K562 (cell line): ENCODE results near the gene HOXB3.

ENCODE experiments used
- BCLAF1 ChIP-seq, 2 experiments: fragments of 450-650 bp in 1 of 2; IDR thresholded peaks; 2 replicates each; pipeline ENCODE4 v1.6.1; 2011 to 2017; ENCODE audit warnings: low read depth in 2 of 2, antibody characterized with exemption in 1 of 2, borderline replicate concordance in 1 of 2, low read length in 1 of 2, mild to moderate bottlenecking in 1 of 2, mixed read lengths in 1 of 2; ENCODE audit not compliant: control insufficient read depth in 1 of 2
- CTCF ChIP-seq, 3 experiments: IDR thresholded peaks in 2 of 3; conservative IDR thresholded peaks in 1 of 3; 2 replicates each; pipeline ENCODE4 v1.5.1; 2011 to 2012; ENCODE audit warnings: low read length in 3 of 3, mild to moderate bottlenecking in 3 of 3, control low read depth in 2 of 3, improper control_type of control experiment in 1 of 3, inconsistent platforms in 1 of 3, low read depth in 1 of 3, mixed read lengths in 1 of 3, moderate library complexity in 1 of 3; ENCODE audit not compliant: insufficient read depth in 2 of 3
- EP300 ChIP-seq: IDR thresholded peaks from 2 replicates; pipeline ENCODE4 v1.6.1; 2012; ENCODE audit warnings: low read length, improper control_type of control experiment
- MXI1 ChIP-seq: IDR thresholded peaks from 2 replicates; pipeline ENCODE4 v1.6.1; 2011; ENCODE audit warnings: low read depth, mild to moderate bottlenecking, improper control_type of control experiment, low read length
- NCOA1 ChIP-seq: fragments of 450-650 bp; IDR thresholded peaks from 2 replicates; pipeline ENCODE4 v1.6.1; 2016; ENCODE audit warnings: low read depth
- SPI1 ChIP-seq: IDR thresholded peaks from 2 replicates; pipeline ENCODE4 v1.6.1; 2011; ENCODE audit warnings: low read depth, low read length, control low read depth, borderline replicate concordance
- ZNF324 ChIP-seq: fragments of 250-450 bp; sonication (Bioruptor Pico); IDR thresholded peaks from 2 replicates; pipeline ENCODE4 v1.4.0; 2020; ENCODE audit warnings: mild to moderate bottlenecking
- TF ChIP-seq, protein P1 (sequence below): fragments of 450-650 bp; IDR thresholded peaks from 2 replicates; pipeline ENCODE4 v1.6.1; 2016
- TF ChIP-seq, protein P2 (sequence below): fragments of 250-450 bp; sonication (Bioruptor Pico); IDR thresholded peaks from 2 replicates; pipeline ENCODE4 v1.5.0; 2021; ENCODE audit warnings: mild to moderate bottlenecking, borderline replicate concordance
- TF ChIP-seq, protein P3 (sequence below): fragments of 250-450 bp; sonication (Bioruptor Pico); IDR thresholded peaks from 2 replicates; pipeline ENCODE4 v1.8.0; 2021; ENCODE audit warnings: moderate library complexity, mild to moderate bottlenecking, inconsistent platforms

- TF ChIP-seq BCLAF1 (IDR thresholded peaks at IDR 0.05; ENCODE audit: borderline replicate concordance in 1 of 2, control insufficient read depth in 1 of 2, low read depth in 2 of 2, low read length in 1 of 2) (no peak), ZNF324 (CRISPR knock-in tag) (no peak), CTCF (IDR thresholded peaks at IDR 0.05 in 2 of 3, conservative IDR thresholded peaks at IDR 0.05 in 1 of 3; ENCODE audit: insufficient read depth in 2 of 3, low read depth in 1 of 3, low read length in 3 of 3) (no peak), MXI1 (no peak), EP300 (no peak), NCOA1 (no peak), SPI1 (no peak)
- TF ChIP-seq, protein P1, sequence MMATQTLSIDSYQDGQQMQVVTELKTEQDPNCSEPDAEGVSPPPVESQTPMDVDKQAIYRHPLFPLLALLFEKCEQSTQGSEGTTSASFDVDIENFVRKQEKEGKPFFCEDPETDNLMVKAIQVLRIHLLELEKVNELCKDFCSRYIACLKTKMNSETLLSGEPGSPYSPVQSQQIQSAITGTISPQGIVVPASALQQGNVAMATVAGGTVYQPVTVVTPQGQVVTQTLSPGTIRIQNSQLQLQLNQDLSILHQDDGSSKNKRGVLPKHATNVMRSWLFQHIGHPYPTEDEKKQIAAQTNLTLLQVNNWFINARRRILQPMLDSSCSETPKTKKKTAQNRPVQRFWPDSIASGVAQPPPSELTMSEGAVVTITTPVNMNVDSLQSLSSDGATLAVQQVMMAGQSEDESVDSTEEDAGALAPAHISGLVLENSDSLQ, result no peak
- TF ChIP-seq, protein P2, sequence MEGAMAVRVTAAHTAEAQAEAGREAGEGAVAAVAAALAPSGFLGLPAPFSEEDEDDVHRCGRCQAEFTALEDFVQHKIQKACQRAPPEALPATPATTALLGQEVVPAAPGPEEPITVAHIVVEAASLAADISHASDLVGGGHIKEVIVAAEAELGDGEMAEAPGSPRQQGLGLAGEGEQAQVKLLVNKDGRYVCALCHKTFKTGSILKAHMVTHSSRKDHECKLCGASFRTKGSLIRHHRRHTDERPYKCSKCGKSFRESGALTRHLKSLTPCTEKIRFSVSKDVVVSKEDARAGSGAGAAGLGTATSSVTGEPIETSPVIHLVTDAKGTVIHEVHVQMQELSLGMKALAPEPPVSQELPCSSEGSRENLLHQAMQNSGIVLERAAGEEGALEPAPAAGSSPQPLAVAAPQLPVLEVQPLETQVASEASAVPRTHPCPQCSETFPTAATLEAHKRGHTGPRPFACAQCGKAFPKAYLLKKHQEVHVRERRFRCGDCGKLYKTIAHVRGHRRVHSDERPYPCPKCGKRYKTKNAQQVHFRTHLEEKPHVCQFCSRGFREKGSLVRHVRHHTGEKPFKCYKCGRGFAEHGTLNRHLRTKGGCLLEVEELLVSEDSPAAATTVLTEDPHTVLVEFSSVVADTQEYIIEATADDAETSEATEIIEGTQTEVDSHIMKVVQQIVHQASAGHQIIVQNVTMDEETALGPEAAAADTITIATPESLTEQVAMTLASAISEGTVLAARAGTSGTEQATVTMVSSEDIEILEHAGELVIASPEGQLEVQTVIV (CRISPR knock-in tag), result no peak
- TF ChIP-seq, protein P3, sequence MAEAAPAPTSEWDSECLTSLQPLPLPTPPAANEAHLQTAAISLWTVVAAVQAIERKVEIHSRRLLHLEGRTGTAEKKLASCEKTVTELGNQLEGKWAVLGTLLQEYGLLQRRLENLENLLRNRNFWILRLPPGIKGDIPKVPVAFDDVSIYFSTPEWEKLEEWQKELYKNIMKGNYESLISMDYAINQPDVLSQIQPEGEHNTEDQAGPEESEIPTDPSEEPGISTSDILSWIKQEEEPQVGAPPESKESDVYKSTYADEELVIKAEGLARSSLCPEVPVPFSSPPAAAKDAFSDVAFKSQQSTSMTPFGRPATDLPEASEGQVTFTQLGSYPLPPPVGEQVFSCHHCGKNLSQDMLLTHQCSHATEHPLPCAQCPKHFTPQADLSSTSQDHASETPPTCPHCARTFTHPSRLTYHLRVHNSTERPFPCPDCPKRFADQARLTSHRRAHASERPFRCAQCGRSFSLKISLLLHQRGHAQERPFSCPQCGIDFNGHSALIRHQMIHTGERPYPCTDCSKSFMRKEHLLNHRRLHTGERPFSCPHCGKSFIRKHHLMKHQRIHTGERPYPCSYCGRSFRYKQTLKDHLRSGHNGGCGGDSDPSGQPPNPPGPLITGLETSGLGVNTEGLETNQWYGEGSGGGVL (CRISPR knock-in tag), result no peak
These were observed 37.4 kb downstream of the HOXB3 start for GRCh38 chr17:48552466-48553189.
